ENCODE measurements around the gene SNTG2.

DNA sequence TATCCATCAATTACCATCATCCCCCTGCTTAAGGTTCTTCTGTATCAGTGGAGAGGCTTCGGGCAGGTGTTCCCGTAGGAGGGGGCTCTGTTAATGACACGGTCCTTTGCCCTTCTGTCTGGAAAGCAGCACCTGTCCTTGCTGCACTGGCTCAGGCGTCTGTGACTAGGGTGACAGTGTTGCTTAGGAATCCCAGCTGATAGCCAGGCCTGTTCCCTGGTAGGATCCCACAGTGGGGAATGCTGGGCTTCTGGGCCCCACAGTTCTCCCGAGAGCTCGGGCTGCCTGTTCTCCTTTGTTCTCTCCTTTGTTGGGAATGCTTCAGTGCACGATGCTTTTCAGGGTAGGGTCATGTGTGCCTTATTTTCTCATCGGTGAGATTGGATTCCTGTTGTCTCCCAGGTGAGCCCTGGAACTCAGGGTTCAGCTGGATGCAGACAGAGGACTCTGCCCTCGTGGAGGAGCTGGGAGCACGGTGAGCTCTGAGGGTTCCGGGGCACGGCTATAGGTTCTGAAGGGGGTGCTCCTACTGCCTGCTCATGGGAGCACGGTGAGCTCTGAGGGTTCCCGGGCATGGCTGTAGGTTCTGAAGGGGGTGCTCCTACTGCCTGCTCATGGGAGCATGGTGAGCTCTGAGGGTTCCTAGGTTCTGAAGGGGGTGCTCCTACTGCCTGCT is 9.6 kb downstream of the SNTG2 start:
- TF ChIP-seq EZH2 (IDR thresholded peaks at IDR 0.05) (no peak), POLR2AphosphoS5 (IDR thresholded peaks at IDR 0.05; ENCODE audit: borderline replicate concordance, low read depth, low read length) (no peak)
